Prostate gland (tissue), 2 donors: ENCODE data around the gene ZNF358. TPM values are rescaled to one million over a fixed set of nuclear protein-coding genes. Genes with fewer than 3 reads are reported as not detected.
A peak's percentile ranks its signal among the peaks of the same experiment; 100 is the strongest.

ENCODE experiments used
- DNase-seq: peaks from one replicate; pipeline ENCODE4 v3.0.0-alpha.2; 2019; ENCODE audit warnings: low spot score
- H3K27ac ChIP-seq, 2 donors: fragments of 200-600 bp; sonication (generic); 2 replicates each; pipeline ENCODE4 v1.5.1; 2017 to 2019
- H3K27me3 ChIP-seq: fragments of 200-600 bp; sonication (generic); replicated peaks from 2 replicates; pipeline ENCODE4 v1.5.1; 2019; ENCODE audit not compliant: insufficient read depth
- H3K36me3 ChIP-seq, 2 donors: fragments of 200-600 bp; sonication (generic); 1 replicate in 1 of 2; 2 replicates in 1 of 2; pipeline versions ENCODE4 v1.5.1 to v1.8.1; 2017 to 2019
- H3K4me1 ChIP-seq: fragments of 200-600 bp; sonication (generic); replicated peaks from 2 replicates; pipeline ENCODE4 v1.5.1; 2019
- H3K4me3 ChIP-seq, 2 donors: fragments of 200-600 bp; sonication (generic); 2 replicates each; pipeline ENCODE4 v1.5.1; 2017 to 2019
- H3K9me3 ChIP-seq: fragments of 200-600 bp; sonication (generic); 2 replicates; pipeline ENCODE4 v1.5.1; 2017
- POLR2A ChIP-seq: fragments of 450-650 bp; IDR thresholded peaks from one replicate; pipeline ENCODE4 v1.6.1; 2016; ENCODE audit warnings: antibody characterized with exemption, mild to moderate bottlenecking
- POLR2AphosphoS5 ChIP-seq: sonication (generic); formaldehyde crosslinking; IDR thresholded peaks from one replicate; pipeline ENCODE4 v1.6.1; 2017; ENCODE audit warnings: antibody characterized with exemption
- WGBS: methylation state at CpG from one replicate; pipeline ENCODE4 v1.1.5; 2018; 5-methylcytosine and 5-hydroxymethylcytosine counted together
- intact Hi-C: fragments of 100-400 bp; cut with DNase I; formaldehyde crosslinking; loops from one replicate; pipeline ENCODE4 v1.14.2; 2022
- total RNA-seq, 2 donors: library from RNA; depleted of rRNA; stranded (reverse); fragments of >200 nt; gene quantifications; one replicate each; pipeline ENCODE4 v1.1.0, GENCODE V29; 2016
- TF ChIP-seq, protein P1 (sequence below), 4 experiments: fragments of 200-600 bp in 2 of 4; fragments of 450-650 bp in 2 of 4; sonication (generic) in 2 of 4; IDR thresholded peaks; 1 replicate in 3 of 4; 2 replicates in 1 of 4; pipeline ENCODE4 v1.5.1; 2016 to 2019; ENCODE audit warnings: antibody characterized with exemption in 4 of 4, mild to moderate bottlenecking in 2 of 4, moderate library complexity in 2 of 4

Gene ZNF358
- total RNA-seq, 2 donors from 2014 or later = 104 to 116 TPM

DNA sequence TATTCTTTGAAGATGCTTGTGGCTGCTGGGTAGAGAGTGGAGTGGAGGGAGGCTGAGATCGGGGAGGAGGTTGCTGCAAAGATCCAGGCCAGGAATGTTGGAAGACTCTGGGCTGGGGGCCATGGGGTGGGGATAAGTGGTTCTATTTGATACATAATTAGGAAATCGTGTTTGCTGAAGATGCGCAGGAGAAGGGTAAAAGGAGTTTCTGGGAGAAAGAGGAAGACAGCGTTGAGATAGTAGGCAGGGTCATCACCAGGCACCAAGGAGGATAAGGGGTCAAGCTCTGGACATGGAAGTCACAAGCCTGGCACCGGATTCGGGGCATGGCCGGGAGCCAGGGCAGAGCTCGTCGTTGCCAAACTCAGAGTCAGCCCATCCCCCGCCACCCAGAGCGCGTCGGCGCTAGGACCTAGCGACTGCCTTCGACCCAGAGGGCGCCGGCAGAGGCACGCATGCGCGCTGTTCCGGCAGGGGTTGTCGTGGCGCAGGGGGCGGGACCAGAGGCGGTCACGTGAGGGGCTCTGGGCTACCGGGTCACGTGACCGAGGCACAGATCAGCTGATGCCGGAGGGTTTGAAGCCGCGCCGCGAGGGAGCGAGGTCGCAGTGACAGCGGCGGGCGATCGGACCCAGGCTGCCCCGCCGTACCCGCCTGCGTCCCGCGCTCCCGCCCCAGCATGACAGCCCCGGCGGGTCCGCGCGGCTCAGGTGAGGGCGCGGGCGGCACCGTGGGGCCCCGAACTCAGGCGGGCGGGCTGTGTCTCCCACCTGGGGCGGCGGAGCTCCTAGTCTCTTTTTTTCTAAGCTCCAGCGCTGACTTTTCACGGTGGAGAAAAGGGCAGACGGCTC is 6.4 kb downstream of the ZNF358 start, which contains the start of gene MCOLN1:
MCOLN1 (plus strand) TSS at position 553 of the 851 bp plus-strand sequence; CDS start at position 680, 127 bp downstream.
- DNase-seq = peak; percentile 99
- H3K4me1 ChIP-seq = peaks cover 12% of the 10 kb centered on the region
- H3K36me3 ChIP-seq = peaks cover 0 to 8% of the 10 kb centered on the region in 2 donors
- TF ChIP-seq, protein P1, sequence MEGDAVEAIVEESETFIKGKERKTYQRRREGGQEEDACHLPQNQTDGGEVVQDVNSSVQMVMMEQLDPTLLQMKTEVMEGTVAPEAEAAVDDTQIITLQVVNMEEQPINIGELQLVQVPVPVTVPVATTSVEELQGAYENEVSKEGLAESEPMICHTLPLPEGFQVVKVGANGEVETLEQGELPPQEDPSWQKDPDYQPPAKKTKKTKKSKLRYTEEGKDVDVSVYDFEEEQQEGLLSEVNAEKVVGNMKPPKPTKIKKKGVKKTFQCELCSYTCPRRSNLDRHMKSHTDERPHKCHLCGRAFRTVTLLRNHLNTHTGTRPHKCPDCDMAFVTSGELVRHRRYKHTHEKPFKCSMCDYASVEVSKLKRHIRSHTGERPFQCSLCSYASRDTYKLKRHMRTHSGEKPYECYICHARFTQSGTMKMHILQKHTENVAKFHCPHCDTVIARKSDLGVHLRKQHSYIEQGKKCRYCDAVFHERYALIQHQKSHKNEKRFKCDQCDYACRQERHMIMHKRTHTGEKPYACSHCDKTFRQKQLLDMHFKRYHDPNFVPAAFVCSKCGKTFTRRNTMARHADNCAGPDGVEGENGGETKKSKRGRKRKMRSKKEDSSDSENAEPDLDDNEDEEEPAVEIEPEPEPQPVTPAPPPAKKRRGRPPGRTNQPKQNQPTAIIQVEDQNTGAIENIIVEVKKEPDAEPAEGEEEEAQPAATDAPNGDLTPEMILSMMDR (IDR thresholded peaks at IDR 0.05) = peak in 2 of 4 experiments; percentile 42 to 45
- peak; percentile 81 for TF ChIP-seq POLR2A
- peak; percentile 100 for TF ChIP-seq POLR2AphosphoS5
- H3K27me3 ChIP-seq = no peaks in the 10 kb centered on the region
- H3K9me3 ChIP-seq = no peaks in the 10 kb centered on the region
- intact Hi-C loops = loop anchor here (5.0 kb wide), 1 partner anchor 125 kb away; no protein-coding TSS in a partner anchor
- WGBS = under 1% methylated on average over 60 of the region's 65 CpGs
- peak within 1 kb of the TSS; percentile 77 to 94 for H3K4me3 ChIP-seq
- peak within 1 kb of the TSS; percentile 47 to 58 for H3K27ac ChIP-seq

GRCh38 chr19:7522923-7523667 is 7.2 kb downstream of the ZNF358 start:
- Histone ChIP-seq H3K27me3 (no peaks in the 10 kb centered on the region), H3K4me1 (peaks cover 12% of the 10 kb centered on the region), H3K4me3 (peak overlapping the region; percentile 77 to 94), H3K27ac (peak overlapping the region; percentile 47 to 58), H3K36me3 (peaks cover 0 to 16% of the 10 kb centered on the region in 2 donors), H3K9me3 (no peaks in the 10 kb centered on the region)
- intact Hi-C loops = loop anchor here (5.0 kb wide), 1 partner anchor 126 kb away; no protein-coding TSS in a partner anchor
- TF ChIP-seq POLR2A = no peak
- no peak for TF ChIP-seq POLR2AphosphoS5
- TF ChIP-seq, protein P1 (IDR thresholded peaks at IDR 0.05) = no peak
- WGBS = 3% methylated on average over 20 of the region's 23 CpGs
- no peak for DNase-seq

- TF ChIP-seq POLR2AphosphoS5 (no peak), POLR2A (no peak)
- TF ChIP-seq, protein P1 (IDR thresholded peaks at IDR 0.05) = no peak
- peaks cover 0 to 22% of the 10 kb centered on the region in 2 donors for H3K36me3 ChIP-seq
- H3K4me3 ChIP-seq = no peak overlapping the region
- no peaks in the 10 kb centered on the region for H3K9me3 ChIP-seq
- intact Hi-C loops = loop anchor here (5.0 kb wide), 1 partner anchor 127 kb away; no protein-coding TSS in a partner anchor
- 93% methylated on average over 5 of the region's 5 CpGs for WGBS
- H3K27me3 ChIP-seq = no peaks in the 10 kb centered on the region
- H3K4me1 ChIP-seq = peaks cover 12% of the 10 kb centered on the region
- DNase-seq = no peak
- H3K27ac ChIP-seq = no peak overlapping the region
These were observed 8.6 kb downstream of the ZNF358 start for GRCh38 chr19:7524523-7524922.

DNA sequence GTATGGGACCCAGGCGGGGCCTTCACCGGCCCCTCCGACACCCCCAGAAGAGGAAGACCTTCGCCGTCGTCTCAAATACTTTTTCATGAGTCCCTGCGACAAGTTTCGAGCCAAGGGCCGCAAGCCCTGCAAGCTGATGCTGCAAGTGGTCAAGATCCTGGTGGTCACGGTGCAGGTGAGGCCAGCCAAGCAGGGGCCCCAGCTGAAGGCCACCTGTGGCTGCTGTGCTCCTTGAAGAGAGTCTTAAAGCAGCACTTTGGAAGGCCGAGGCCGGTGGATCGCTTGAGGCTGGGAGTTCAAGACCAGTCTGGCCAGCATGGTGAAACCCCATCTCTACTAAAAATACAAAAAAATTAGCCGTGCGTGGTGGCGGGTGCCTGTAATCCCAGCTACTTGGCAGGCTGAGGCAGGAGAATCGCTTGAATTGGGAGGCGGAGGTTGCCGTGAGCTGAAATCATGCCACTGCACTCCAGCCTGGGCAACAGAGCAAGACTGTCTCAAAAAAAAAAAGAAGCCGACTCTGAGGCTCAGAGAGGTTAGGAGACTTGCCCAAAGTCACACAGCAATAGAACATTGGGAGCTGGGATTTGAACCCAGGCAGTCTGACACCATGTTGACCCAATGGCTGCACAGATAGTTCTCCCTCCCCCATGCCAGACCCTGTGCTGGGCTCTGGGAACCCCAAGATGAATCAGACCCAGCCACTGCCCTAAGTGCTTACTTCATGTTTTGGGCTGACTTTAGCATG is 9.3 kb downstream of the ZNF358 start:
- Histone ChIP-seq H3K4me3 (no peak overlapping the region), H3K9me3 (no peaks in the 10 kb centered on the region), H3K27me3 (no peaks in the 10 kb centered on the region), H3K4me1 (peaks cover 12% of the 10 kb centered on the region), H3K27ac (no peak overlapping the region), H3K36me3 (peaks cover 0 to 16% of the 10 kb centered on the region in 2 donors)
- TF ChIP-seq, protein P1 (IDR thresholded peaks at IDR 0.05) = no peak
- TF ChIP-seq POLR2A (no peak), POLR2AphosphoS5 (no peak)
- intact Hi-C loops = loop anchor here (5.0 kb wide), 1 partner anchor 128 kb away; no protein-coding TSS in a partner anchor
- 96% methylated on average over 20 of the region's 20 CpGs for WGBS
- DNase-seq = no peak
